Fibroblast of villous mesenchyme (primary cell): ENCODE data around the gene NOX1. TPM values are rescaled to one million over a fixed set of nuclear protein-coding genes. Genes with fewer than 3 reads are reported as not detected.
"Not testable (repeated sequence)": the region's sequence is repeated elsewhere in the genome, so short reads cannot be mapped to it uniquely, and the experiment has no call there.

Source experiments
- DNase-seq: peaks from one replicate; pipeline ENCODE4 v3.0.0-alpha.2; 2010; ENCODE audit warnings: low read depth
- H3K4me3 ChIP-seq: 2 replicates; pipeline ENCODE4 v1.5.1; 2011; ENCODE audit warnings: low read depth, mild to moderate bottlenecking, low read length
- small RNA-seq: library from RNA; depleted of rRNA; stranded (forward); fragments of <200 nt; gene quantifications from one replicate; pipeline ENCODE3, GENCODE V24; 2012
- total RNA-seq: library from RNA; depleted of rRNA; stranded (reverse); fragments of >200 nt; gene quantifications from 2 replicates; pipeline ENCODE4 v1.2.3, GENCODE V29; 2012
- TF ChIP-seq, protein P1 (sequence below): IDR thresholded peaks from 2 replicates; pipeline ENCODE4 v1.5.1; 2012; ENCODE audit warnings: low read depth, mild to moderate bottlenecking, low read length; ENCODE audit not compliant: insufficient read depth

NOX1 gene
- total RNA-seq, 1 donor, result under 0.01 TPM

DNA sequence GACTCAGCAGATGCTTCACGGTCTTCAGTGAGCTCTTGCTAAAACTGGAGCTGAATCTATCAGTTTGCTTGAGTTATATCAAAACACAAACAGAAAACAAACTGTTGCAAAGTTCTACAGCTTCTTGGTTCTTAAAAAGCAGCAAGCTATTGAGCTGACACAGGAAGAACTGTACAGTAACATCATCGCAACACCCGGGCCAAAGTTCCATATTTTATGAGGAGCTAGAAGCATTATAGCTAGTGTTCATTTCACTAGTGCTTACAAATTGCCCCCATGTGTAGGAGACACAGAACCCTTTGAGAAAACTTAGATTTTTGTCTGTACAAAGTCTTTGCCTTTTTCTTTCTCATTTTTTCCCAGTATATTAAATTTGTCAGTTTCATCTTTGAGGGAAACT lies 71.3 kb downstream of the NOX1 start:
- DNase-seq, result no peak
- TF ChIP-seq, protein P1, sequence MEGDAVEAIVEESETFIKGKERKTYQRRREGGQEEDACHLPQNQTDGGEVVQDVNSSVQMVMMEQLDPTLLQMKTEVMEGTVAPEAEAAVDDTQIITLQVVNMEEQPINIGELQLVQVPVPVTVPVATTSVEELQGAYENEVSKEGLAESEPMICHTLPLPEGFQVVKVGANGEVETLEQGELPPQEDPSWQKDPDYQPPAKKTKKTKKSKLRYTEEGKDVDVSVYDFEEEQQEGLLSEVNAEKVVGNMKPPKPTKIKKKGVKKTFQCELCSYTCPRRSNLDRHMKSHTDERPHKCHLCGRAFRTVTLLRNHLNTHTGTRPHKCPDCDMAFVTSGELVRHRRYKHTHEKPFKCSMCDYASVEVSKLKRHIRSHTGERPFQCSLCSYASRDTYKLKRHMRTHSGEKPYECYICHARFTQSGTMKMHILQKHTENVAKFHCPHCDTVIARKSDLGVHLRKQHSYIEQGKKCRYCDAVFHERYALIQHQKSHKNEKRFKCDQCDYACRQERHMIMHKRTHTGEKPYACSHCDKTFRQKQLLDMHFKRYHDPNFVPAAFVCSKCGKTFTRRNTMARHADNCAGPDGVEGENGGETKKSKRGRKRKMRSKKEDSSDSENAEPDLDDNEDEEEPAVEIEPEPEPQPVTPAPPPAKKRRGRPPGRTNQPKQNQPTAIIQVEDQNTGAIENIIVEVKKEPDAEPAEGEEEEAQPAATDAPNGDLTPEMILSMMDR, result no peak
- no peak overlapping the region for H3K4me3 ChIP-seq

DNA sequence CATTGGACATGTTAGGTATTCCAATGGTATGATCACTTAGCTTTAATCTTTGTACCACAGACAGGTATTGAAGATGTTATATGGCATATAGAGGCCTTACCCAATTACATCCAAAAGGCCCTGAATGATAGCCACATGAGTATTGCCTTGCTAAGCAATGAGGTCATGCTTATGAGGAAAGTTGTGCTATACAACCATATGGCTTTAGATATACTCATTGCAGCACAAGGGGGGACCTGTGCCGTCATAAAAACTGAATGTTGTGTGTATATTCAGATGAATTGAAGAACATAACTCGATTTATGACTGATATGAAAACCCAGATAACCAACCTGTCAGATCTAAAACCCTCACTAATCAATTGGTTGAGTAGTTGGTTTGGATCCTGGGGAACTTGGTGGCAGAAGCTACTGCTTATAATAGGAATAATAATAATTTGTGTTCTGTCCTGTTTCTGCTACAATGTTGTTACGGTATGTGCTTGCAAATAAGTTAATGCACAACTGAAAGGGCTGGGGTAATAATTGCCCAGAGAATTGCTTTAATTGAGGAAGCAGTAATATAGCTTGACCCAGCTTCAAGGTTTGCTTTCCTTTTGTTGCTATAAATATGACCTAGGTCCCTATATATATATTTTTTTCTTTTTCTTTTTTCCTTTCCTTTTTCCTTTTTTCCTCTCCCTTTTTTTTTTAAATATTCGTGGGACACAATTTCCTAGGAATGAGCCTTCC lies 75.5 kb downstream of the NOX1 start:
- no peak overlapping the region for H3K4me3 ChIP-seq
- no peak for DNase-seq
- TF ChIP-seq, protein P1, result no peak

DNA sequence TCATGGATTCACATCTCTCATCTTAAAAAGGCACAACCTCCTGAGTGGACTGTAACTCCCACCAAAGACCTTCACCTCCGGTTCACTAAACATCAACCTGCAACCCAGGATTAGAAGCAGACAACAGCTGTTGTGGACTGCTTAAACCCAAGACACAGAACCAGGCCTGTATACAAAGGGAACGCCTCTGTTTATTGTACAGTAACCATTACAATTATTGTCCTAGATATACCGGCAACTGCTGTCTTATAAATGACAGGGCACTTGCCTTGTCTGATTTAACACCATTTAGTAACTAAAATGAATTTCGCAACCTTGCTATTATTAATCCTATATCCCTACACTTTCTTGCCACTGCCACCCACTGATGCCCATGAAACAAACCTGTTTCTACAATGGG lies 76.8 kb downstream of the NOX1 start:
- no peak overlapping the region for H3K4me3 ChIP-seq
- TF ChIP-seq, protein P1, result no peak
- DNase-seq, result no peak

DNA sequence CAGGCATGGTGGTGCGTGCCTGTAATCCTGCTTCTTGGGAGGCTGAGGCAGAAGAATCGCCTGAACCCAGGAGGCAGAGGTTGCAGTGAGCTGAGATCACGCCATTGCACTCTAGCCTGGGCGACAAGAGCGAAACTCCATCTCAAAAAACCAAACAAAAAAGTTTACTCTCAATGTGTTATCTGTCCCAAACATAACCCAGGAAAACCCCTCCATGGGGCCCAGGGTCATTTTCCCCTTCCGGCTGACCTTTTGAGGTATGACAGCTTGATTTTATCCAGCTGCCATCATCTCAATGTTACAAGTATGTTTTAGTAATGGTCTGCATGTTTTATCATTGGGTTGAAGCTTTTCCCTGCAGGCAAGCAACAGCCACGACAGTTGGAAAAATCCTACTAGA lies 77.8 kb downstream of the NOX1 start:
- DNase-seq, H3K4me3 ChIP-seq: not testable (repeated sequence)

Small RNA genes lying within 50 kb of the gene (small RNA-seq; reads per million reads assigned to genes)
- gene RF00411, result not detected

Other genes starting within 250 kb of the NOX1 start
- 30.0 and 44.5 TPM in 2 replicates for gene TSPAN6, start 237.6 kb downstream of the NOX1 start, total RNA-seq
- gene SRPX2, start 230.2 kb downstream of the NOX1 start, total RNA-seq, result 44.1 and 66.1 TPM in 2 replicates
- gene SYTL4, start 142.2 kb downstream of the NOX1 start, total RNA-seq, result 4.3 and 32.9 TPM in 2 replicates
- 14.5 and 16.0 TPM in 2 replicates for gene CSTF2, start 54.0 kb downstream of the NOX1 start, total RNA-seq
- under 0.01 TPM in 1 of 2 replicates, not detected in the other for gene XKRX, start 54.6 kb upstream of the NOX1 start, total RNA-seq
- not detected in 2 replicates for gene ARL13A, start 95.3 kb upstream of the NOX1 start, total RNA-seq
- gene TRMT2B, start 177.8 kb upstream of the NOX1 start, total RNA-seq, result 13.2 and 13.4 TPM in 2 replicates
- gene TMEM35A, start 204.5 kb upstream of the NOX1 start, total RNA-seq, result 0.86 and 1.9 TPM in 2 replicates
- 11.3 and 20.3 TPM in 2 replicates for gene CENPI, start 223.8 kb upstream of the NOX1 start, total RNA-seq